ENCODE results near the gene SSR1.
"Not testable (repeated sequence)": the region's sequence is repeated elsewhere in the genome, so short reads cannot be mapped to it uniquely, and the experiment has no call there.

Gene SSR1

DNA sequence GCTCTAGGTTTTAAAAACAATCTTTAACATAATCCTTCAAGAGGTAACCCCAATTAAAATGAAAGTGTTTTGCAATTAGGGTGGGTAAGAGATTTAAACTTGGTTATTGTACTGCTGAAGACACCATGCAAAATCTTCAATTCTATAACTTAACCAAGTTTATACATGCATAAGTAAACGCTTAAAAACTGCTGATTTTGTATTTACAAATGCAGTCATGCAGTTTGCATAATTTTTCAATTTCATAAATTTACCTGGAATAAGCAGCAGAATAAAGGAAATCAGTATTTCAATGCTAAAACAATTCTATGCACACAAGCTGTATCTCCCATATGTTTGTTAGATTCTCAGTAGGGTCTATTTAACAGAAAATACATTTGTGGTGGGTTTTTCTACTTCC is 22.9 kb downstream of the SSR1 start:
- H3K27me3 ChIP-seq (replicated peaks): no peaks in the 10 kb centered on the region
- no peak overlapping the region for H3K27ac ChIP-seq
- in situ Hi-C loops (cut with HindIII; ENCODE audit: low pct_ligation_motif_present, low sequenced_read_pairs): loop anchor here (25.0 kb wide), 1 partner anchor 322 kb away; no protein-coding TSS in a partner anchor
- no peak overlapping the region for H3K4me3 ChIP-seq (ENCODE audit: low read depth, low read length)
- peaks cover 62% of the 10 kb centered on the region for H3K36me3 ChIP-seq (replicated peaks)
- TF ChIP-seq, protein P1, sequence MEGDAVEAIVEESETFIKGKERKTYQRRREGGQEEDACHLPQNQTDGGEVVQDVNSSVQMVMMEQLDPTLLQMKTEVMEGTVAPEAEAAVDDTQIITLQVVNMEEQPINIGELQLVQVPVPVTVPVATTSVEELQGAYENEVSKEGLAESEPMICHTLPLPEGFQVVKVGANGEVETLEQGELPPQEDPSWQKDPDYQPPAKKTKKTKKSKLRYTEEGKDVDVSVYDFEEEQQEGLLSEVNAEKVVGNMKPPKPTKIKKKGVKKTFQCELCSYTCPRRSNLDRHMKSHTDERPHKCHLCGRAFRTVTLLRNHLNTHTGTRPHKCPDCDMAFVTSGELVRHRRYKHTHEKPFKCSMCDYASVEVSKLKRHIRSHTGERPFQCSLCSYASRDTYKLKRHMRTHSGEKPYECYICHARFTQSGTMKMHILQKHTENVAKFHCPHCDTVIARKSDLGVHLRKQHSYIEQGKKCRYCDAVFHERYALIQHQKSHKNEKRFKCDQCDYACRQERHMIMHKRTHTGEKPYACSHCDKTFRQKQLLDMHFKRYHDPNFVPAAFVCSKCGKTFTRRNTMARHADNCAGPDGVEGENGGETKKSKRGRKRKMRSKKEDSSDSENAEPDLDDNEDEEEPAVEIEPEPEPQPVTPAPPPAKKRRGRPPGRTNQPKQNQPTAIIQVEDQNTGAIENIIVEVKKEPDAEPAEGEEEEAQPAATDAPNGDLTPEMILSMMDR (IDR thresholded peaks at IDR 0.05; ENCODE audit: low read depth, low read length, missing control alignments): no peak
- no peak for DNase-seq

DNA sequence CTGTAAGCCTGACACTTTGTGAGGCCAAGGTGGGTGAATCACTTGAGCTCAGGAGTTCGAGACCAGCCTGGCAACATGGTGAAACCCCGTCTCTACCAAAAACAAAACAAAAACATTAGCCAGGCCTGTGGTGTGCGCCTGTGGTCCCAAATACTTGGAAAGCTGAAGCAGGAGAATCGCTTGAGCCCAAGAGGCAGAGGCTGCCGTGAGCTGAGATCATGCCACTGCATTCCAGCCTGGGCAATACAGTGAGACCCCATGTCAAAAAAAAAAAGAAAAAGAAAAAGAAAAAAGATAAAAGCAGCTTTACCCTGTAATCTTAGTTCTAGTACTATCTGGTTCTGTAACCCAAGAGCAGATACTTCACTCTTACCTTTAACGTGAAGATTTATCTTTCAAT is 27.6 kb downstream of the SSR1 start:
- TF ChIP-seq, protein P1 (IDR thresholded peaks at IDR 0.05; ENCODE audit: low read depth, low read length, missing control alignments): no peak
- H3K27me3 ChIP-seq (replicated peaks): no peaks in the 10 kb centered on the region
- H3K27ac ChIP-seq: no peak overlapping the region
- in situ Hi-C loops (cut with HindIII; ENCODE audit: low pct_ligation_motif_present, low sequenced_read_pairs): loop anchor here (25.0 kb wide), 1 partner anchor 327 kb away; no protein-coding TSS in a partner anchor
- peaks cover 46% of the 10 kb centered on the region for H3K36me3 ChIP-seq (replicated peaks)
- H3K4me3 ChIP-seq (ENCODE audit: low read depth, low read length): no peak overlapping the region
- no peak for DNase-seq

DNA sequence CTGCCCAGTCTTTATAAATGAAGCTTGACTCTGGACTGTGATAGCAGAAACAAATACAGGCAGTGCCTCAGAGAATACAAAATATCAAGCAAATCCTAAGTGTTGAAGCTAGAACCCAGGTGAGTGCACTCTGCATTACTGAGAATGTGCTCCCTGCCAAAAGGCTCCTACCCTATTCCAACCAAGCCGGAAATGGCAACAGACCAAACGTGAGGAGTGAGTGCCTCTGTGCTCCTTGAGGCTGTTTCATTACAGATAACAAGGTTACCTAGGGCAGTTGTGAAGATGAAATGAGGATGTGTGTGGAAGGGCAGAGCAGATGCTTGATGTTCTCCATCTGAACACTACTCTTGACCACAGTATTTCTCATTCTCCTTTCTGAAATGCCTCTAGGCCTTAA is 29.3 kb downstream of the SSR1 start:
- TF ChIP-seq, protein P1 (IDR thresholded peaks at IDR 0.05; ENCODE audit: low read depth, low read length, missing control alignments): no peak
- in situ Hi-C loops (cut with HindIII; ENCODE audit: low pct_ligation_motif_present, low sequenced_read_pairs): loop anchor here (25.0 kb wide), 1 partner anchor 329 kb away; no protein-coding TSS in a partner anchor
- no peak for DNase-seq

DNA sequence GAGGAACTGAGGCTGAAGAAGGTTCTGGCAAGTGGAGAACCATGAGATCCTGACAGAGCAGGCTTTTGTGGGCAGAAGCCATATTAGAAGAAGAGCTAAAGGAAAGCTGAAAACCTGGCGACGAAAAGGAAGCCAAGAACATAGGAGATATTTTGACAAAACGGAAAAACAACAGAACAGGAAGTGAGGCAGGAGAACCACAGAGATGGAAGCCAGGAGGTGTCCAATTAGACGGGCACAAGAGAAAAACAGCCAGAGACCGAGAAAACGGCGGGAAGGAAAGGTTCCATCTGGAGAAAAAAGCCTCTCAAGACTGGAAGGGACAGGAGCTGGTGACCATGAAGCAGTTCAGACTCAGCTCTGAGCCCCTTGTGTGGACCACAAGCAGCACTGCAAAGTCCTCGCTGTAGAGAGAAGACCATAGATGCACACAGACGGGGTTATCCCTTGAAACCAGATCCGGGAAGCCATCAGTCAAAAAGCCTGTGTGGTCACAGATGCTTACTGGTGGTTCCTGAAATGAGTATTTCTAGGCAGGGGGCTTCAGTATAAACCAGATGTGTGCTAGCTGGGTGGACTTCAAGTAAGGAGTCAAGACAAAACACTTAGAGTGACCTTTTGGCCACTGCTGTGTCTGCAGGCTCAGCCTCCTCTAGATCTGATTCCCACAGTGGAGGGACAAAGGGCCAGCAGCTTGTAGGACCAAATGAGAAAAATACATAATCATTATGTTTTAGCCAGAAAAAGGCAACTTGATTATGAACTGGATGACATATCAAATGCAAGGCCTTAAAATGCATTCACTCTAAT is 30.7 kb downstream of the SSR1 start:
- Histone ChIP-seq H3K27me3 (replicated peaks) (no peaks in the 10 kb centered on the region), H3K36me3 (replicated peaks) (peaks cover 18% of the 10 kb centered on the region), H3K4me3 (ENCODE audit: low read depth, low read length) (no peak overlapping the region), H3K27ac (no peak overlapping the region)
- TF ChIP-seq, protein P1 (IDR thresholded peaks at IDR 0.05; ENCODE audit: low read depth, low read length, missing control alignments): no peak
- DNase-seq: no peak
- in situ Hi-C loops (cut with HindIII; ENCODE audit: low pct_ligation_motif_present, low sequenced_read_pairs): loop anchor here (25.0 kb wide), 1 partner anchor 330 kb away; no protein-coding TSS in a partner anchor

More for the DNA sequence above, 29.3 kb downstream of the SSR1 start:
- Histone ChIP-seq H3K4me3 (ENCODE audit: low read depth, low read length) (no peak overlapping the region), H3K27ac (no peak overlapping the region), H3K27me3 (replicated peaks) (no peaks in the 10 kb centered on the region), H3K36me3 (replicated peaks) (peaks cover 32% of the 10 kb centered on the region)

DNA sequence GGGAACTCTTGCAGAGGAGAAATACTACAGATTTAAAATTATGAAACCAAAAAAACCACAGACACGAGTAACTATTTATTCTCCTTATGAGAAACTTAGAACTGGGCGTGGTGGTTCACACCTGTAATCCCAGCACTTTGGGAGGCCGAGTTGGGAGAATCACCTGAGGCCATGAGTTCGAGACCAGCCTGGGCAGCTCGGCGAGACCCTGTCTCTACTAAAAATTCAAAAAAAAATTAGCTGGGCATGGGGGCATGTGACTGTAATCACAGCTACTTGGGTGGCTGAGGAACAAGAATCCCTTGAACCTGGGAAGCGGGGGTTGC is 36.8 kb downstream of the SSR1 start:
- Histone ChIP-seq H3K27me3 (replicated peaks) (no peaks in the 10 kb centered on the region), H3K4me3 (ENCODE audit: low read depth, low read length) (no peak overlapping the region), H3K36me3 (replicated peaks) (no peaks in the 10 kb centered on the region), H3K27ac (no peak overlapping the region)
- TF ChIP-seq, protein P1 (IDR thresholded peaks at IDR 0.05; ENCODE audit: low read depth, low read length, missing control alignments): no peak
- no peak for DNase-seq
- in situ Hi-C loops (cut with HindIII; ENCODE audit: low pct_ligation_motif_present, low sequenced_read_pairs): loop anchor here (25.0 kb wide), 1 partner anchor 336 kb away; no protein-coding TSS in a partner anchor

DNA sequence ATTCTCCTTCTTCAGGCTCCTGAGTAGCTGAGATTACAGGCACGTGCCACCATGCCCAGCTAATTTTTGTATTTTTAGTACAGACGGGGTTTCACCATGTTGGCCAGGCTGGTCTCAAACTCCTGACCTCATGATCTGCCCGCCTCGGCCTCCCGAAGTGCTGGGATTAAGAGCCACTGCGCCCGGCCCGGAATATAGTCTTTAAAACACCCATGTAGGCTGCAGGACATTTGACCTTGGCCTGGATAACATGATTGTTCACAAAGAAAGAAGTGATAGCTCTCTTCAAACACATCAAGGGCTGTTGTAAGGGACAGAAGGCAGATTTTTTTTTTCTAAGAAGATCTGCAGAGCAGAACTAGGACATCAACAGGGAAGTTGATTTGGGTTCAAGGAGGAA is 38.5 kb downstream of the SSR1 start:
- H3K36me3 ChIP-seq (replicated peaks); DNase-seq; H3K27me3 ChIP-seq (replicated peaks); in situ Hi-C loops (cut with HindIII; ENCODE audit: low pct_ligation_motif_present, low sequenced_read_pairs); H3K4me3 ChIP-seq (ENCODE audit: low read depth, low read length); H3K27ac ChIP-seq: not testable (repeated sequence)
